H1 (cell line): ENCODE data around the gene CHCHD3. TPM values are rescaled to one million over a fixed set of nuclear protein-coding genes. Genes with fewer than 3 reads are reported as not detected.

Experiments
- CTCF ChIA-PET: fragments of 300-600 bp; sonication (Branson Sonifier 250); formaldehyde crosslinking; loops from one replicate; lab custom pipeline; 2021; ENCODE audit not compliant: partially characterized antibody; lab: Charles Lee
- POLR2A ChIA-PET: fragments of 300-600 bp; sonication (Branson Sonifier 250); formaldehyde crosslinking; loops from one replicate; lab custom pipeline; 2021; ENCODE audit warnings: inconsistent platforms; ENCODE audit not compliant: partially characterized antibody; lab: Charles Lee
- DNase-seq, 2 experiments: peaks; one replicate each; pipeline versions ENCODE4 v3.0.0 to v3.0.0-alpha.2; 2010 to 2022; ENCODE audit warnings: low spot score in 2 of 2, low read depth in 1 of 2, mixed read lengths in 1 of 2
- FAIRE-seq: peaks from 2 replicates; lab custom pipeline; 2011; peaks lifted over from hg19 to GRCh38; lab: Jason Lieb, UNC
- H2AFZ ChIP-seq: 2 replicates; pipeline ENCODE4 v1.8.1; 2012; ENCODE audit warnings: low read length, inconsistent platforms
- H2AK5ac ChIP-seq: 2 replicates; pipeline ENCODE4 v1.6.1; 2013; ENCODE audit warnings: low read depth, low read length
- H2BK120ac ChIP-seq: replicated peaks from 2 replicates; pipeline ENCODE3; 2013; ENCODE audit warnings: low read depth, low read length, inconsistent platforms
- H2BK12ac ChIP-seq: 2 replicates; pipeline ENCODE4 v1.6.1; 2013; ENCODE audit warnings: low read depth, low read length
- H2BK15ac ChIP-seq: 2 replicates; pipeline ENCODE4 v1.6.1; 2013; ENCODE audit warnings: low read length
- H2BK20ac ChIP-seq: 2 replicates; pipeline ENCODE4 v1.6.1; 2013; ENCODE audit warnings: low read length
- H2BK5ac ChIP-seq: 2 replicates; pipeline ENCODE4 v1.6.1; 2013; ENCODE audit warnings: low read depth, low read length
- H3K14ac ChIP-seq: 2 replicates; pipeline ENCODE4 v1.6.1; 2013; ENCODE audit warnings: inconsistent platforms; ENCODE audit not compliant: insufficient read length
- H3K18ac ChIP-seq: 2 replicates; pipeline ENCODE4 v1.6.1; 2013; ENCODE audit warnings: low read length; ENCODE audit errors: extremely low read depth
- H3K23ac ChIP-seq: 2 replicates; pipeline ENCODE4 v1.6.1; 2013; ENCODE audit warnings: inconsistent platforms; ENCODE audit not compliant: insufficient read length
- H3K23me2 ChIP-seq: 2 replicates; pipeline ENCODE4 v1.6.1; 2013; ENCODE audit warnings: low read depth, low read length
- H3K27ac ChIP-seq: 2 replicates; pipeline ENCODE4 v1.6.1; 2011; ENCODE audit warnings: low read depth, low read length, inconsistent platforms
- H3K27me3 ChIP-seq, 4 experiments: replicated peaks in 1 of 4; 1 replicate in 1 of 4; 2 replicates in 3 of 4; pipeline versions ENCODE4 v1.6.1 to v1.8.1; 2011 to 2013; ENCODE audit warnings: low read length in 3 of 4, mild to moderate bottlenecking in 3 of 4, inconsistent platforms in 2 of 4, mixed read lengths in 2 of 4, moderate library complexity in 1 of 4; ENCODE audit not compliant: control insufficient read depth in 3 of 4, insufficient read depth in 3 of 4; ENCODE audit errors: extremely low read depth in 1 of 4
- H3K36me3 ChIP-seq, 4 experiments: 2 replicates each; pipeline versions ENCODE4 v1.6.1 to v1.8.1; 2011 to 2013; ENCODE audit warnings: mild to moderate bottlenecking in 4 of 4, low read length in 3 of 4, moderate library complexity in 2 of 4, control low read depth in 1 of 4, inconsistent platforms in 1 of 4; ENCODE audit not compliant: insufficient read depth in 4 of 4, control insufficient read depth in 2 of 4
- H3K4ac ChIP-seq: replicated peaks from 2 replicates; pipeline ENCODE3; 2013; ENCODE audit warnings: low read length, low read depth, mixed read lengths, inconsistent platforms; ENCODE audit not compliant: insufficient read length
- H3K4me1 ChIP-seq, 4 experiments: replicated peaks in 1 of 4; 1 replicate in 1 of 4; 2 replicates in 3 of 4; pipeline versions ENCODE4 v1.6.1 to v1.8.1; 2011 to 2013; ENCODE audit warnings: low read length in 3 of 4, inconsistent platforms in 2 of 4, mixed read lengths in 1 of 4; ENCODE audit not compliant: insufficient read depth in 4 of 4, control insufficient read depth in 3 of 4
- H3K4me2 ChIP-seq, 2 experiments: 2 replicates each; pipeline versions ENCODE4 v1.6.1 to v1.8.1; 2011 to 2013; ENCODE audit warnings: low read depth in 2 of 2, low read length in 2 of 2, control low read depth in 1 of 2, inconsistent platforms in 1 of 2, mild to moderate bottlenecking in 1 of 2; ENCODE audit not compliant: insufficient read depth in 1 of 2
- H3K4me3 ChIP-seq, 4 experiments: fragments of 200-600, 300-600 bp in 1 of 4; sonication (generic), shearing (Covaris generic), sonication (Bioruptor Twin) in 1 of 4; 2 replicates each; pipeline versions ENCODE4 v1.5.1 to v1.8.1; 2011 to 2016; ENCODE audit warnings: low read length in 4 of 4, low read depth in 3 of 4, control low read depth in 2 of 4, inconsistent platforms in 2 of 4, mild to moderate bottlenecking in 2 of 4, mixed read lengths in 1 of 4, moderate library complexity in 1 of 4; ENCODE audit not compliant: insufficient read depth in 2 of 4; ENCODE audit errors: extremely low read depth in 1 of 4
- H3K56ac ChIP-seq: replicated peaks from 2 replicates; pipeline ENCODE3; 2013; ENCODE audit warnings: low read depth, mild to moderate bottlenecking, mixed read lengths, low read length, inconsistent platforms; ENCODE audit not compliant: insufficient read length
- H3K79me1 ChIP-seq: 2 replicates; pipeline ENCODE4 v1.6.1; 2013; ENCODE audit warnings: low read depth, low read length, control low read depth
- H3K79me2 ChIP-seq, 2 experiments: 2 replicates each; pipeline versions ENCODE4 v1.6.1 to v1.8.1; 2012 to 2013; ENCODE audit warnings: low read length in 2 of 2, mild to moderate bottlenecking in 2 of 2, inconsistent platforms in 1 of 2; ENCODE audit not compliant: insufficient read depth in 2 of 2, control insufficient read depth in 1 of 2
- H3K9ac ChIP-seq, 4 experiments: replicated peaks in 1 of 4; 1 replicate in 1 of 4; 2 replicates in 3 of 4; pipeline versions ENCODE4 v1.6.1 to v1.8.1; 2011 to 2013; ENCODE audit warnings: low read depth in 3 of 4, low read length in 3 of 4, control low read depth in 2 of 4, mild to moderate bottlenecking in 2 of 4, moderate library complexity in 2 of 4, inconsistent platforms in 1 of 4; ENCODE audit errors: extremely low read depth in 1 of 4
- H3K9me3 ChIP-seq, 2 experiments: 2 replicates each; pipeline versions ENCODE4 v1.6.1 to v1.8.1; 2012 to 2013; ENCODE audit warnings: mild to moderate bottlenecking in 2 of 2, moderate library complexity in 2 of 2, control low read depth in 1 of 2, inconsistent platforms in 1 of 2, low read depth in 1 of 2, low read length in 1 of 2, mixed read lengths in 1 of 2; ENCODE audit not compliant: insufficient read depth in 2 of 2
- H4K20me1 ChIP-seq, 2 experiments: replicated peaks in 1 of 2; 2 replicates each; pipeline versions ENCODE3 to v1.8.1; 2011 to 2013; ENCODE audit warnings: inconsistent platforms in 2 of 2, low read length in 2 of 2, mild to moderate bottlenecking in 1 of 2; ENCODE audit not compliant: insufficient read depth in 2 of 2, control insufficient read depth in 1 of 2
- H4K5ac ChIP-seq: 2 replicates; pipeline ENCODE4 v1.6.1; 2013; ENCODE audit warnings: low read length, low read depth, mixed read lengths, inconsistent platforms; ENCODE audit not compliant: insufficient read length
- H4K8ac ChIP-seq: 2 replicates; pipeline ENCODE4 v1.8.0; 2013; ENCODE audit warnings: mild to moderate bottlenecking, moderate library complexity, low read length, inconsistent platforms; ENCODE audit not compliant: insufficient read depth; ENCODE audit errors: extremely low read depth
- H4K91ac ChIP-seq: replicated peaks from 2 replicates; pipeline ENCODE3; 2013; ENCODE audit warnings: low read length, mixed read lengths, inconsistent platforms; ENCODE audit not compliant: insufficient read length
- CBX5 ChIP-seq: fragments of 300-800, 300-1000 bp; sonication (generic); IDR thresholded peaks from 2 replicates; pipeline ENCODE4 v1.7.1; 2016; ENCODE audit warnings: antibody characterized with exemption, low read length, low read depth
- EGR1 ChIP-seq: IDR thresholded peaks from 2 replicates; pipeline ENCODE4 v1.6.1; 2011; ENCODE audit warnings: low read depth, low read length, borderline replicate concordance
- FOSL1 ChIP-seq: IDR thresholded peaks from 2 replicates; pipeline ENCODE4 v1.6.1; 2011; ENCODE audit warnings: mild to moderate bottlenecking, low read depth, low read length, moderate library complexity; ENCODE audit not compliant: insufficient read depth
- JUN ChIP-seq: IDR thresholded peaks from 2 replicates; pipeline ENCODE4 v1.6.1; 2011; ENCODE audit warnings: low read depth, mild to moderate bottlenecking, improper control_type of control experiment, low read length
- KDM5A ChIP-seq: fragments of 200-600 bp; IDR thresholded peaks from 2 replicates; pipeline ENCODE4 v1.7.1; 2012; ENCODE audit warnings: mild to moderate bottlenecking, low read length, inconsistent platforms, mixed read lengths
- SRF ChIP-seq: IDR thresholded peaks from 2 replicates; pipeline ENCODE4 v1.6.1; 2011; ENCODE audit warnings: mild to moderate bottlenecking, low read depth, low read length, moderate library complexity
- TBP ChIP-seq: IDR thresholded peaks from 2 replicates; pipeline ENCODE4 v1.6.1; 2011; ENCODE audit warnings: low read depth, low read length, improper control_type of control experiment
- WGBS, 2 experiments: shearing (Covaris generic) in 1 of 2; methylation state at CpG; one replicate each; pipeline versions ENCODE4 v1.1.6 to v1.1.7; 2013 to 2015; ENCODE audit warnings: low lambda C conversion rate in 2 of 2, mixed read lengths in 2 of 2, inconsistent platforms in 1 of 2, low coverage in 1 of 2, missing lambda C conversion rate in 1 of 2; ENCODE audit not compliant: insufficient replicate concordance in 2 of 2, insufficient coverage in 1 of 2, insufficient read length in 1 of 2; ENCODE audit errors: extremely low coverage in 1 of 2, missing lambda C conversion rate in 1 of 2; 5-methylcytosine and 5-hydroxymethylcytosine counted together
- polyA plus RNA-seq, 7 experiments: library from polyadenylated mRNA; depleted of rRNA in 3 of 7; stranded (reverse) in 5 of 7; unstranded in 2 of 7; fragments of >200 nt in 5 of 7; fragments of 200-250 nt in 2 of 7; gene quantifications; 1 replicate in 5 of 7; 2 replicates in 1 of 7; 4 replicates in 1 of 7; pipeline versions ENCODE4 v1.2.1 to v1.2.3, GENCODE V29; 2011 to 2013; ENCODE audit warnings: missing spikeins in 2 of 7, mixed read lengths in 2 of 7
- total RNA-seq: library from RNA; stranded (reverse); fragmentation: NEBNext Ultra II Directional; extraction: Animal tissue kit (Norgen Biotek cat#: 25700); gene quantifications from 2 replicates; pipeline ENCODE4 v1.2.1, GENCODE V29; 2021

CHCHD3 gene
- total and polyA plus RNA-seq, 2 of the 8 experiments (the other 6 are each of a cell fraction or from before 2014, with no cell fraction given), result 42.9 to 137 TPM

DNA sequence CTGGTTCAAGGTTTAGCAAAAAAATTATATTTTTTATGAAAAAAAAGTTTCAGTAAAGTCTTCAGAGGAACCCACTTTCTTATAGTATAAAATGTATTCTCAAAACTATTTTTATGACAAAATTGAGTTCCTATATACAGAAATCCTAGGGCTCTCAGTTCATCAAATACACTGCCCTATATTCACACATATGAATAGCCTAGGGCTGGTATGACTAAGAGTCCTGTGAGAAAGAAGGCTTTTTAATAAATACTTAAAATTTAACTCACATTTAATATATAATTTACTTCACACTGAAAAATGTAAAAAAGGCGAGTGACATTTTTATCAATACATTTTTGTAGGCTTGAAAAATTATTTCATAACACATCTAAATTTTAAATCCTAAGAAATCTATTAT lies 16.6 kb downstream of the CHCHD3 start:
- H3K18ac ChIP-seq, result no peak overlapping the region
- DNase-seq, result no peak
- no peak for TF ChIP-seq EGR1
- TF ChIP-seq CBX5, result no peak
- TF ChIP-seq KDM5A, result no peak
- no peak for TF ChIP-seq JUN
- TF ChIP-seq TBP, result no peak
- no peak for TF ChIP-seq SRF
- no peak for TF ChIP-seq FOSL1

More for the DNA sequence above, 16.6 kb downstream of the CHCHD3 start:
- 94% methylated on average over 1 of the region's 1 CpG; no CpG with 5 or more reads in 1 of the 2 experiments for WGBS, 2 experiments
- H3K9ac ChIP-seq, result no peak overlapping the region
- peaks cover 0 to 84% of the 10 kb centered on the region in 2 experiments for H3K79me2 ChIP-seq
- H3K79me1 ChIP-seq, result peaks cover 7% of the 10 kb centered on the region; the same call in 1 of the 2 replicates
- H3K27ac ChIP-seq, result no peak overlapping the region
- no peak overlapping the region for H3K56ac ChIP-seq
- H2BK15ac ChIP-seq, result no peak overlapping the region
- no peaks in the 10 kb centered on the region for H3K23me2 ChIP-seq
- H3K9me3 ChIP-seq, result no peaks in the 10 kb centered on the region
- H4K8ac ChIP-seq, result no peak overlapping the region
- FAIRE-seq, result no peak
- no peak overlapping the region for H4K91ac ChIP-seq
- peaks cover 0 to 10% of the 10 kb centered on the region in 2 experiments for H4K20me1 ChIP-seq
- CTCF ChIA-PET, result interaction anchor here (2.5 kb wide), 1 partner anchor 74 kb away, joined by 6 read pairs; no protein-coding TSS in a partner anchor
- H3K4me2 ChIP-seq, result no peak overlapping the region
- no peaks in the 10 kb centered on the region for H3K4me1 ChIP-seq
- no peak overlapping the region for H2BK5ac ChIP-seq
- H3K4ac ChIP-seq, result no peak overlapping the region
- peaks cover 5 to 28% (median 9%) of the 10 kb centered on the region in 4 experiments; a peak in 7 of 8 replicates for H3K36me3 ChIP-seq
- no peak overlapping the region for H3K23ac ChIP-seq
- no peak overlapping the region for H2BK20ac ChIP-seq
- no peak overlapping the region for H3K14ac ChIP-seq
- H2AFZ ChIP-seq, result no peak overlapping the region
- H4K5ac ChIP-seq, result no peak overlapping the region
- no peak overlapping the region for H2AK5ac ChIP-seq
- no peak overlapping the region for H3K4me3 ChIP-seq
- no peak overlapping the region for H2BK120ac ChIP-seq
- H3K27me3 ChIP-seq, result no peaks in the 10 kb centered on the region
- H2BK12ac ChIP-seq, result no peak overlapping the region
- POLR2A ChIA-PET, result interaction anchor here (1.0 kb wide), 1 partner anchor 12 kb away, joined by 3 read pairs; no protein-coding TSS in a partner anchor
